Activated T-helper 17 cell treated with anti-CD3 and anti-CD28 coated beads, Interleukin-2, amount 50 U/mL, for 72 hours (primary cell): ENCODE data around the gene DUS3L. TPM values are rescaled to one million over a fixed set of nuclear protein-coding genes. Genes with fewer than 3 reads are reported as not detected.
A peak's percentile ranks its signal among the peaks of the same experiment; 100 is the strongest.

Source experiments
- ATAC-seq: fragments of 150-1000 bp; cut with Tn5 transposase; replicated peaks from 2 replicates; pipeline ENCODE4 v1.10.0; 2021; ENCODE audit warnings: mild to moderate bottlenecking, moderate library complexity
- H3K27ac Mint-ChIP-seq: one replicate; pipeline ENCODE4 v1.8.0; 2022; ENCODE audit warnings: mixed read lengths
- H3K27me3 Mint-ChIP-seq: one replicate; pipeline ENCODE4 v1.8.0; 2022; ENCODE audit warnings: mixed read lengths
- H3K36me3 Mint-ChIP-seq: one replicate; pipeline ENCODE4 v1.8.0; 2022; ENCODE audit warnings: low read depth, mild to moderate bottlenecking, mixed read lengths
- H3K4me1 Mint-ChIP-seq: one replicate; pipeline ENCODE4 v1.8.0; 2022; ENCODE audit warnings: mixed read lengths
- H3K4me3 Mint-ChIP-seq: one replicate; pipeline ENCODE4 v1.8.0; 2022; ENCODE audit warnings: mild to moderate bottlenecking, mixed read lengths
- H3K9me3 Mint-ChIP-seq: one replicate; pipeline ENCODE4 v1.8.0; 2022; ENCODE audit warnings: mixed read lengths
- total RNA-seq, 2 donors: library from RNA; stranded (reverse); gene quantifications; one replicate each; pipeline ENCODE4 v1.2.3, GENCODE V29; 2022

The DUS3L gene
- total RNA-seq, 2 donors from 2014 or later = 46.8 to 73.6 TPM

- Mint-ChIP-seq H3K9me3 (no peaks in the 10 kb centered on the region), H3K27ac (no peak overlapping the region), H3K4me1 (no peaks in the 10 kb centered on the region), H3K4me3 (no peak overlapping the region), H3K27me3 (no peaks in the 10 kb centered on the region), H3K36me3 (no peaks in the 10 kb centered on the region)
- ATAC-seq = no peak
These were observed 18.1 kb upstream of the DUS3L start for GRCh38 chr19:5809053-5809452.

- Mint-ChIP-seq H3K36me3 (no peaks in the 10 kb centered on the region), H3K4me3 (no peak overlapping the region), H3K27me3 (no peaks in the 10 kb centered on the region), H3K27ac (no peak overlapping the region), H3K9me3 (no peaks in the 10 kb centered on the region), H3K4me1 (peaks cover 4% of the 10 kb centered on the region)
- no peak for ATAC-seq
These were observed 17.3 kb upstream of the DUS3L start for GRCh38 chr19:5808120-5808816.

DNA sequence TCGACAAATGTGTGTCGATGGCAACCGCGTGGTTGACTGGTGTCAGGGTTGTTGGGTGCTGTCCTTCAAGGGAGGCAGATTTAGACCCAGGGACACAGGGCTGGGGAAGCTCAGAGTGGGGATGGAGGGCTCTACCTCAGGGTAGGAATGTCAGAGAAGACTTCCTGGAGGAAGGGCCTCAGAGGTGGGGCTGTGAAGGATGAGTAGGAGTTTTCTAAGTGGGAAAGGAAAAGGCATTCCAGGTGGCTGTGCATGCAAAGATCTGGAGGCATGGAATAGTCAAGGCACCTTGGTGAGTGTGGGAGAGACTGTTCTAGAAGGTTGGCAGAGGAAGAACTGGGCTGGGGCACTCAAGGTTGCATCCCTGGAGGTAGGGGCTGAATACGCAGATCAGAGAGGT lies 15.9 kb upstream of the DUS3L start:
- H3K9me3 Mint-ChIP-seq = no peaks in the 10 kb centered on the region
- no peak for ATAC-seq
- peaks cover 4% of the 10 kb centered on the region for H3K27me3 Mint-ChIP-seq
- H3K27ac Mint-ChIP-seq = no peak overlapping the region
- H3K36me3 Mint-ChIP-seq = no peaks in the 10 kb centered on the region
- H3K4me1 Mint-ChIP-seq = peaks cover 5% of the 10 kb centered on the region
- no peak overlapping the region for H3K4me3 Mint-ChIP-seq

DNA sequence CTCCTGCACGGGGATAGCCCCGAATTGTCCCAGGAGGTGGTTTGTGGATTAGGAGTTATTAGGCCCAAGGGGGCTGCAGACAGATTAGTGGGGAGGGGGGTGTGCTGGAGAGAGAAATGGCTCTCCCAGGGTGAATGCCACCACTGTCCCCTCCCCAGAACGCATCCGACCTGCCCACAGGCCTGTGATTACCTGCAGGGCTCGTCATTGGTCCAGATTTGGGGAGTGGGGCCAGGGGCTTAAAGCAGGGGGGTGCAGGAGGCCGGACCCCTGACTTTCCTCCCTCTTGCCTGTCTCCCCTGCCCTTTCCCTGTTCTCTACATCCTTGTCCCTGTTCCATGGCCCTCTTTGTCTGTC lies 15.1 kb upstream of the DUS3L start:
- peaks cover 7% of the 10 kb centered on the region for H3K27me3 Mint-ChIP-seq
- peaks cover 5% of the 10 kb centered on the region for H3K4me1 Mint-ChIP-seq
- no peaks in the 10 kb centered on the region for H3K36me3 Mint-ChIP-seq
- H3K4me3 Mint-ChIP-seq = no peak overlapping the region
- H3K9me3 Mint-ChIP-seq = no peaks in the 10 kb centered on the region
- no peak for ATAC-seq
- no peak overlapping the region for H3K27ac Mint-ChIP-seq

GRCh38 chr19:5805462-5806132 lies 14.6 kb upstream of the DUS3L start:
- no peak for ATAC-seq
- Mint-ChIP-seq H3K27me3 (peaks cover 9% of the 10 kb centered on the region), H3K36me3 (no peaks in the 10 kb centered on the region), H3K4me1 (peaks cover 5% of the 10 kb centered on the region), H3K9me3 (no peaks in the 10 kb centered on the region), H3K27ac (no peak overlapping the region), H3K4me3 (peak overlapping the region; percentile 44)

GRCh38 chr19:5804516-5805461 lies 13.8 kb upstream of the DUS3L start, which contains the start of gene NRTN:
Gene NRTN (plus strand): TSS chr19:5805067. CDS start chr19:5824166, 19,099 bp downstream.
- Mint-ChIP-seq H3K4me3 (peak within 1 kb of the TSS; percentile 76), H3K27ac (peak within 1 kb of the TSS; percentile 65), H3K36me3 (no peaks in the 10 kb centered on the region), H3K9me3 (no peaks in the 10 kb centered on the region), H3K4me1 (peaks cover 5% of the 10 kb centered on the region), H3K27me3 (peaks cover 11% of the 10 kb centered on the region)
- ATAC-seq = peak; percentile 16

- Mint-ChIP-seq H3K36me3 (no peaks in the 10 kb centered on the region), H3K27me3 (peaks cover 11% of the 10 kb centered on the region), H3K4me1 (peaks cover 5% of the 10 kb centered on the region), H3K9me3 (no peaks in the 10 kb centered on the region), H3K27ac (peak overlapping the region; percentile 65), H3K4me3 (peak overlapping the region; percentile 76)
- peak; percentile 96 for ATAC-seq
These were observed 13.0 kb upstream of the DUS3L start for GRCh38 chr19:5803752-5804515.

GRCh38 chr19:5803441-5803751 lies 12.4 kb upstream of the DUS3L start:
- ATAC-seq = no peak
- peaks cover 5% of the 10 kb centered on the region for H3K4me1 Mint-ChIP-seq
- H3K27me3 Mint-ChIP-seq = peaks cover 11% of the 10 kb centered on the region
- no peaks in the 10 kb centered on the region for H3K9me3 Mint-ChIP-seq
- peak overlapping the region; percentile 65 for H3K27ac Mint-ChIP-seq
- peak overlapping the region; percentile 76 for H3K4me3 Mint-ChIP-seq
- no peaks in the 10 kb centered on the region for H3K36me3 Mint-ChIP-seq

DNA sequence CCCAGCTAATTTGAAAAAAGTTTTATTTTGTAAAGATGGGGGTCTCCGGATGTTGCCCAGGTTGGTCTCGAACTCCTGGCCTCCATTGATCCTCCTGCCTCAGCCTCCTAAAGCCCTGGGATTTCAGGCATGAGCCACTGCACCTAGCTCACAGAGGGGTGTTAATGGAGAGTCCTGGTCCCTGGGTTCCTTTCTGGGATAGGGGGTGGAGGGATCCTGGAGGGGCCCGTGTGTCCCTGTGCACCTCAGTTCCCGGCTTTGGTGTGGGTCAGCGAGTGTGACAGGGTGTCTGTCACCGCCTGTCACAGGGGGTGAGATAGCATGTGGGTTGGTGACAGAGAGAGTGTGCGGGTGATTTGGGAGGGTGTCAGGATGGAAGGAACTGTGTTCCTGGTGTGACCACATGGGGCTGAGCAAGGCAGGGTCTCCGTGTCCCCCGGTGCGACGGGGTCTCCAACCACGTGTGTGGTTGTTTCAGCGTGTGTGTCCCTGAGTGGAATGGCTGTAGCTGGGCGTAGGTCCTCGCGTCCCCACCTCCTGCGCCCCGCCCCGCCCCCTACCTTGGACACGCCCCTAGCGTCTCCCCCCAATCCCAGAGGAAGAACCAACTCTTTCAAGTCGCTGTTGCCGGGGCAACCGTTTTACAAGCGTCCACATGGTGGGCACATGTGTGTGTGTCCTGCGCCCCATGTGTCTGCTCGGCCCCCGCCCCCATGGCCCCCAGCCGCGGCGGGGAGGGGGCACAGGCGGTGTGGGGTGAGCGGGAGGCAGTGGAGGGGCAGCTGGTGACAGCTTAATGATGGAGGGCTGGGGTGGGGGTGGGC lies 11.0 kb upstream of the DUS3L start:
- no peaks in the 10 kb centered on the region for H3K36me3 Mint-ChIP-seq
- H3K9me3 Mint-ChIP-seq = no peaks in the 10 kb centered on the region
- no peak overlapping the region for H3K4me3 Mint-ChIP-seq
- H3K4me1 Mint-ChIP-seq = peaks cover 5% of the 10 kb centered on the region
- no peak for ATAC-seq
- H3K27me3 Mint-ChIP-seq = peaks cover 11% of the 10 kb centered on the region
- H3K27ac Mint-ChIP-seq = no peak overlapping the region

DNA sequence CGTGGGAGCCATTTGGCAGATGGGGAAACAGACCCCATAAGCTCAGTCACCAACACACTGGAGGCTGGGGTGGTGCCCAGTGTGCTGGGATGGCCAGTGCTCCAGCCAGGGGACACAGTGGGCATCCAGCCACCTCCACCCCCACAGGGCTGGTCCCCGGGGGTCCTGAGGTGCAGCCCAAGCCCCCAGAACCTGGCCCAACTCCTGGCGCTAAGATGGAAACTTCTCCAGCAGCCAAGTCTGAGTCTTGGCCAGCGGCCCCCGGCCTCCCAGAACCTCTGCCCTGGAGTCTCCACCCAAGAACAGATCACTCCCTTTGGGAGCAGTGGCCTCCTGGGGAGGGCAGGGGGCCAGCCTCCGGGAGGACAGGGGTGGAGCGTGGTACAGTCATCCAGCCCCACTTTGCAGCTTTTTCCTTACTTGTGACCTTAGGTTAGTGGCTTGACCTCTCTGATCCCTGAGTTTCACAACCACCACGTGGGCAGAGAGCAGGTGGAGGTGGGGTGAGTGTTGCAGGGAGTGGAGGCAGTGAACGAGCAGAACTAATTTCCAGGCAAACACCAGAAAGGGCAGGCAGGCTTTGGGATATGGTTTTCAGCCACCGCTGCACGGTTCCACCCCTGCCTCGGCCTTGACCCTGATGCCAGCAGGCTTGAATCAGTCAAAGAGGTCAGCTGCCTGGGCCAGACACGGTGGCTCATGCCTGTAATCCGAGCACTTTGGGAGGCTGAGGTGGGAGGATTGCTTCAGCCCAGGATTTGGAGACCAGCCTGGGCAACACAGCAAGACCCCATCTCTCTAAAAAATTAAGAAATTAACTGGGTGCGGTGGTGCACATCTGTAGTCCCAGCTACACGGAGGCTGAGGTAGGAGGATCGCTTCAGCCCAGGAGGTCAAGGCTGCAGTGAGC lies 9.7 kb upstream of the DUS3L start:
- H3K27ac Mint-ChIP-seq = no peak overlapping the region
- H3K4me1 Mint-ChIP-seq = peaks cover 5% of the 10 kb centered on the region
- ATAC-seq = no peak
- H3K36me3 Mint-ChIP-seq = no peaks in the 10 kb centered on the region
- H3K27me3 Mint-ChIP-seq = peaks cover 11% of the 10 kb centered on the region
- no peaks in the 10 kb centered on the region for H3K9me3 Mint-ChIP-seq
- no peak overlapping the region for H3K4me3 Mint-ChIP-seq

GRCh38 chr19:5799247-5800241 lies 8.6 kb upstream of the DUS3L start:
- peaks cover 5% of the 10 kb centered on the region for H3K4me1 Mint-ChIP-seq
- no peak overlapping the region for H3K4me3 Mint-ChIP-seq
- ATAC-seq = no peak
- H3K9me3 Mint-ChIP-seq = no peaks in the 10 kb centered on the region
- H3K27ac Mint-ChIP-seq = no peak overlapping the region
- H3K27me3 Mint-ChIP-seq = peaks cover 11% of the 10 kb centered on the region
- H3K36me3 Mint-ChIP-seq = no peaks in the 10 kb centered on the region

- no peak for ATAC-seq
- Mint-ChIP-seq H3K4me3 (no peak overlapping the region), H3K27ac (no peak overlapping the region), H3K9me3 (no peaks in the 10 kb centered on the region), H3K27me3 (peaks cover 11% of the 10 kb centered on the region), H3K4me1 (peaks cover under 1% of the 10 kb centered on the region), H3K36me3 (no peaks in the 10 kb centered on the region)
These were observed 7.3 kb upstream of the DUS3L start for GRCh38 chr19:5798244-5798643.
